ENCODE measurements around the gene IKBKE.

- TF ChIP-seq POLR2AphosphoS5 (IDR thresholded peaks at IDR 0.05; ENCODE audit: low read depth, low read length) = no peak
- no peak for TF ChIP-seq POLR2A (IDR thresholded peaks at IDR 0.05; ENCODE audit: low read depth, low read length)
- no peak for TF ChIP-seq TAF1 (IDR thresholded peaks at IDR 0.05; ENCODE audit: borderline replicate concordance, low read depth, low read length)
These were observed 5.8 kb downstream of the IKBKE start for GRCh38 chr1:206476058-206476457.
